Bronchial epithelial cell (primary cell): ENCODE data around the gene SLC38A4. TPM values are rescaled to one million over a fixed set of nuclear protein-coding genes. Genes with fewer than 3 reads are reported as not detected.

Source experiments
- DNase-seq: peaks from one replicate; pipeline ENCODE4 v3.0.0-alpha.2; 2010; ENCODE audit warnings: low read depth
- FAIRE-seq: peaks from 2 replicates; lab custom pipeline; 2011; peaks lifted over from hg19 to GRCh38; lab: Jason Lieb, UNC
- H3K27me3 ChIP-seq: 2 replicates; pipeline ENCODE4 v1.5.1; 2011; ENCODE audit warnings: low read length; ENCODE audit not compliant: control insufficient read depth, insufficient read depth
- H3K36me3 ChIP-seq: 2 replicates; pipeline ENCODE4 v1.5.1; 2011; ENCODE audit warnings: low read length; ENCODE audit not compliant: control insufficient read depth, insufficient read depth
- H3K4me3 ChIP-seq: 2 replicates; pipeline ENCODE4 v1.5.1; 2011; ENCODE audit warnings: mild to moderate bottlenecking, low read depth, low read length, control low read depth
- total RNA-seq: library from RNA; depleted of rRNA; stranded (reverse); fragments of >200 nt; gene quantifications from 2 replicates; pipeline ENCODE4 v1.2.1, GENCODE V29; 2014
- TF ChIP-seq, protein P1 (sequence below): IDR thresholded peaks from 2 replicates; pipeline ENCODE4 v1.5.1; 2011; ENCODE audit warnings: mild to moderate bottlenecking, moderate library complexity, low read length, control low read depth, inconsistent platforms; ENCODE audit not compliant: insufficient read depth, severe bottlenecking

Gene SLC38A4
- total RNA-seq, 1 donor from 2014 or later: 2.9 TPM

DNA sequence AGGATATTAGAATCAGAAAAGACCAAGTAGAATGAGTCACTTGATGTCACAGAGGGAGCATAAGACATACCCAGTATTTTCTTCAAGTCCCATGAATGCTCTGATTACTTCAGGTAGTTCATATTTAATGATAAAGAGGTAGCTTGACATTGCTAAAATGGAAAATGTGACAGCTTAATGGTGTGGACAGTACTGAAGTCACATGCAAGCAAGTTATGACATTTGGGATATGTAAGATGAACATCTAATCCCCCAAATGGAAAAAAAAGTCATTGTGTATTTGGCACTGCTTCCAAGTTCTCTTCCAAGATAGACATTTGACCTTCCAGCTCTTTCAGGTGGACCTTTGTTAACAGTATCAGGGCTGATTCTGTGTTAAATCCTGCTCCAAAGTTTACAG is 45.9 kb downstream of the SLC38A4 start:
- Histone ChIP-seq H3K27me3 (no peaks in the 10 kb centered on the region), H3K4me3 (no peak overlapping the region), H3K36me3 (no peaks in the 10 kb centered on the region)
- DNase-seq (no peak), FAIRE-seq (no peak)
- TF ChIP-seq, protein P1, sequence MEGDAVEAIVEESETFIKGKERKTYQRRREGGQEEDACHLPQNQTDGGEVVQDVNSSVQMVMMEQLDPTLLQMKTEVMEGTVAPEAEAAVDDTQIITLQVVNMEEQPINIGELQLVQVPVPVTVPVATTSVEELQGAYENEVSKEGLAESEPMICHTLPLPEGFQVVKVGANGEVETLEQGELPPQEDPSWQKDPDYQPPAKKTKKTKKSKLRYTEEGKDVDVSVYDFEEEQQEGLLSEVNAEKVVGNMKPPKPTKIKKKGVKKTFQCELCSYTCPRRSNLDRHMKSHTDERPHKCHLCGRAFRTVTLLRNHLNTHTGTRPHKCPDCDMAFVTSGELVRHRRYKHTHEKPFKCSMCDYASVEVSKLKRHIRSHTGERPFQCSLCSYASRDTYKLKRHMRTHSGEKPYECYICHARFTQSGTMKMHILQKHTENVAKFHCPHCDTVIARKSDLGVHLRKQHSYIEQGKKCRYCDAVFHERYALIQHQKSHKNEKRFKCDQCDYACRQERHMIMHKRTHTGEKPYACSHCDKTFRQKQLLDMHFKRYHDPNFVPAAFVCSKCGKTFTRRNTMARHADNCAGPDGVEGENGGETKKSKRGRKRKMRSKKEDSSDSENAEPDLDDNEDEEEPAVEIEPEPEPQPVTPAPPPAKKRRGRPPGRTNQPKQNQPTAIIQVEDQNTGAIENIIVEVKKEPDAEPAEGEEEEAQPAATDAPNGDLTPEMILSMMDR: no peak

DNA sequence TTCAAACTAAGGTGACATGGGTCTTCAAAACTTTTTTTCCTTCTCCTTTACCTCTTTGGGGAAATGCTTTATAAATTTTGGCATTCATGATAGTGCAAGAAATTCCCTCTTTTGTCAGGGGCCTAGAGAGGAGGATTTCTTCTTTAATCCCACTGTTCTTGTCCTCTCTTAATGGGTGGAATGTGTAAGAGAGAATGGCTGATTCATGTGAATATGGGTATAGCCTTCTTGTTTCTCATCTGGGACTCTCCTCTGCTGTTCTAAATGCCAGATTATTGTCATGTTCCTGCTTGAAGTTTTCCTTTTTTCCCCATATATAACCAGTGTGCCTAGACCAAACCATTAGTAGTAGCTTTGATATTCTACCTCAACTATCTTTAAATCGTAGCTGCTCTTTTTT is 46.7 kb downstream of the SLC38A4 start:
- FAIRE-seq: no peak
- TF ChIP-seq, protein P1: no peak
- H3K36me3 ChIP-seq: no peaks in the 10 kb centered on the region

DNA sequence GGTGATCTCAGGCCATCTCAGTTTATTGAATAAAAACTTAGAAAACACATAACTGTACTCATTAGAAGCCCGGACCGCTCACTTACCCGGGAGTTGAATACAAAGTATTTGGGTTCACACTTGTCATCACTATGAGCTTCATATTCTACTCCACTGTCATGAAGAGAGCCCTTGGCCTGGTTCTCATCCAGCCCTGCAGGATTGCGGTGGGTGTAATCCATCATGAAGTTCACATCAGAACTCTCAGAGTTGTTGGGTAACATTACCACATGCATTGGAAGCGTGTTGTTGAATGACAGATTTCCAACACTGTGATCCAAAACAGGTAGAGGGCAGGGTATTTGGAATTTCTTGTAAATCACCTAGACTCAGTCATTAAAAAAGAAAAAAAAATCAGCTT is 47.4 kb downstream of the SLC38A4 start:
- no peaks in the 10 kb centered on the region for H3K36me3 ChIP-seq
- no peaks in the 10 kb centered on the region for H3K27me3 ChIP-seq
- DNase-seq: no peak
- TF ChIP-seq, protein P1: no peak
- no peak overlapping the region for H3K4me3 ChIP-seq
- no peak for FAIRE-seq

More for the DNA sequence above, 46.7 kb downstream of the SLC38A4 start:
- H3K4me3 ChIP-seq: no peak overlapping the region
- DNase-seq: no peak
- no peaks in the 10 kb centered on the region for H3K27me3 ChIP-seq

DNA sequence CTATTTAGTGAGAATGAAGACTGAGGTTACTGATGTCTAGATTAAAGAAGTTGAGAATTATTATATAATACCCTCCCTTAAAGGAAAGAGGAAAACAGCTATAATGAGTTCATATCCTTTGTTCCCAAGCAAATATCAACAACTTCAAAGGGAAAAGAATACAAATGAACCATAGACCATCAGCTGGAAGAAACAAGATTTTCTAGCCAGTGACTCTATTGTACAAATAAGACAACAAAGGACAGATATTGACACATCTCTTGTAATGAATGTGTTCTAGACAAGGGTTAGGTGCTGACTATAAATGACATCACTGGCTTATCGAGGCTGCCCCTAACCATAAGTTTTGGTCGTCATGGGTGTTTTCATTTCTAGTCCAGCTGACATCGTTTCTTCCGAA is 48.2 kb downstream of the SLC38A4 start:
- Histone ChIP-seq H3K4me3 (no peak overlapping the region), H3K27me3 (no peaks in the 10 kb centered on the region), H3K36me3 (no peaks in the 10 kb centered on the region)
- peak; percentile 44 for DNase-seq
- no peak for FAIRE-seq
- TF ChIP-seq, protein P1: no peak

DNA sequence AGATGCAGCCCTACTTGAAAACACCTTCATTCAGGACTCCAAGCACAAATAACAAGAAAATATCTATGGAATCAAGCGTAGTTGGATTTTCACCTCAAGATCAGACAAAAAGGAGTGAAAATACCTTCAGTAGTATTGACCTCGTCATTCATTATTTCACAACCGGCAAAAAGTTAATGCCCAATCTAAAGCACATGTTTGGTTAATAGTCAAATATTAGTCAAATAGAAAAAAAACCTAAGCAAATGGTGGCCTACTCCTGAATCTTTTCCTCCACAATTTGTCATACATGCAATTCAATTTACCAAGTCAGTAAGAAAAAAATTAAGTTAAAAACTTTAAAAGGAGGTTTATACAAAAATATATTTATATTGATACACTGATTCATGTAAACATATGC is 50.0 kb downstream of the SLC38A4 start:
- Histone ChIP-seq H3K27me3 (no peaks in the 10 kb centered on the region), H3K4me3 (no peak overlapping the region), H3K36me3 (no peaks in the 10 kb centered on the region)
- TF ChIP-seq, protein P1: no peak
- FAIRE-seq: no peak
- DNase-seq: no peak

DNA sequence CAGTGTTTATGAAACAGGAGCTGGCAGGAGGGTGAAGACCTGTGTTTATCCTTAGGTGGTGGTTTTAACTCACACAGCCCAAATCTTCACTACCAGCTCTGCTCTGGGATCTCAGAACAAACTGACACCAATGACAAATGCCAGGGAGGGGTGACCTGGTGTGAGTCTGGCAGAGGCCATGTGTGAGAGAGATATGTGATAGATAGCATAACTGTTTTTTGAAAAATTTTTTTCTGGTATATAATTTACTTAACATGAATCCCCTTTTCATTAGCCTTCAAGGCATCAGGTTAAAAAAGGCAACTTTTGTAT is 51.5 kb downstream of the SLC38A4 start:
- no peak overlapping the region for H3K4me3 ChIP-seq
- H3K36me3 ChIP-seq: no peaks in the 10 kb centered on the region
- DNase-seq (no peak), FAIRE-seq (no peak)
- TF ChIP-seq, protein P1: no peak
- no peaks in the 10 kb centered on the region for H3K27me3 ChIP-seq
